Measurements from ENCODE around the gene YIPF1.

The YIPF1 gene

DNA sequence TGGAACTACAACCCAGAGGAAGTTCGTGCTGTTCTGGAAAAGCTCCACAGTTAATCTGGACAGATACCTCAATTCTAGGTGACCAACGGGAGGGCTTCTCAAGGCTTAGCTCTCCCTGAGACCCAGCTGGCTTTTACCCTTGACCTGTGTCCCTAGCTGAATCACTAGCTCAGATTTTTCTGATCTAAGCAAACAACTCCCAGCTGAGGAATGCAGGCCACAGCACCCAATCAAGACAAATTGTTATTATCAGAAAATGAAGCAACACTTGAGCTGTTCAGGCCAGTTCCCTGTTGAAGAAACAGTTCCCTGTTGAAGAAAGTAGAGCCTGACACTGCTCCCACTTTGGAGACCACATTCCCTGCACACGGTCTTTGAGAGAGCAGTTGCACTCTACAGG lies 20.3 kb upstream of the YIPF1 start:
- no peak for DNase-seq (ENCODE audit: extremely low spot score)
- ChIA-PET CTCF (interaction anchor here (2.3 to 4.0 kb wide), 2 partner anchors 10 to 50 kb away, joined by 7 to 21 read pairs; no protein-coding TSS in a partner anchor), POLR2A (no interaction called here)
- TF ChIP-seq, protein P1, sequence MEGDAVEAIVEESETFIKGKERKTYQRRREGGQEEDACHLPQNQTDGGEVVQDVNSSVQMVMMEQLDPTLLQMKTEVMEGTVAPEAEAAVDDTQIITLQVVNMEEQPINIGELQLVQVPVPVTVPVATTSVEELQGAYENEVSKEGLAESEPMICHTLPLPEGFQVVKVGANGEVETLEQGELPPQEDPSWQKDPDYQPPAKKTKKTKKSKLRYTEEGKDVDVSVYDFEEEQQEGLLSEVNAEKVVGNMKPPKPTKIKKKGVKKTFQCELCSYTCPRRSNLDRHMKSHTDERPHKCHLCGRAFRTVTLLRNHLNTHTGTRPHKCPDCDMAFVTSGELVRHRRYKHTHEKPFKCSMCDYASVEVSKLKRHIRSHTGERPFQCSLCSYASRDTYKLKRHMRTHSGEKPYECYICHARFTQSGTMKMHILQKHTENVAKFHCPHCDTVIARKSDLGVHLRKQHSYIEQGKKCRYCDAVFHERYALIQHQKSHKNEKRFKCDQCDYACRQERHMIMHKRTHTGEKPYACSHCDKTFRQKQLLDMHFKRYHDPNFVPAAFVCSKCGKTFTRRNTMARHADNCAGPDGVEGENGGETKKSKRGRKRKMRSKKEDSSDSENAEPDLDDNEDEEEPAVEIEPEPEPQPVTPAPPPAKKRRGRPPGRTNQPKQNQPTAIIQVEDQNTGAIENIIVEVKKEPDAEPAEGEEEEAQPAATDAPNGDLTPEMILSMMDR (IDR thresholded peaks at IDR 0.05; ENCODE audit: control extremely low read depth, extremely low read depth, low read depth, missing control alignments): no peak

DNA sequence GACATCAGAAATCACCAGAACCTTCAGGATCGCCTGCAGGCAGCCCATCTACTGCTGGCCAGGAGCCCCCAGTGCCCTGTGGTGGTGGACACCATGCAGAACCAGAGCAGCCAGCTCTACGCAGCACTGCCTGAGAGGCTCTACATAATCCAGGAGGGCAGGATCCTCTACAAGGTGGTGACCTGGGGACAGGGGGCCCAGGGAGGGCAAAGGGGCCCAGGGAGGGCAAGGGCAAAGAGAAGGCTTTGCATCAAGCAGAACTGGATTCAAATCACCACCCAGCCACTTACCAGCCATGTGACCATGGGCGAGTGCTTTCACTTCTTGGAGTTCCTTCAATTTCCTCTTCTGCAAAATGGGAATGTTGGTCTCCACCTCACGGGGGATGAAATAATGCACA lies 16.5 kb upstream of the YIPF1 start:
- ChIA-PET CTCF (interaction anchor here (0.9 kb wide), 1 partner anchor 39 kb away, joined by 3 read pairs; the partner anchor contains the start of gene IFT25), POLR2A (no interaction called here)
- TF ChIP-seq, protein P1 (IDR thresholded peaks at IDR 0.05; ENCODE audit: control extremely low read depth, extremely low read depth, low read depth, missing control alignments): no peak
- no peak for DNase-seq (ENCODE audit: extremely low spot score)

DNA sequence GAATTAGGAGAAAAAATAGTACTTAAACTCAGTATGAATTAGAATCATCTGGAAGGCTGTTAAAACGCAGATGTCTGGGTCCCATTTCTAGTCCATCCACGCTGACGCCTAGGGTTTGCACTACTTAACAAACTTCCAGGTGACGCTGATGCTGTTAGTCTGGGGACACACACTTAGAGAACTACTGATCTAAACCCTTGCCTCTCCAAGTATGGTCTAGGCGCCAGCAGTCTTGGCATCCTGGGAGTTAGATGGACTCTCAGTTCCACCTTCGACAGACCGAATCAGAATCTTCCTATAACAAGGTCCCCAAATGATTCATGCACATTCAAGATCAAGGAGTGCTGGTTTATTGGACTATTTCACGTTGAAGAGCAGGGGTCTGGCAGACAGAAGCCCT lies 15.9 kb upstream of the YIPF1 start:
- TF ChIP-seq, protein P1 (IDR thresholded peaks at IDR 0.05; ENCODE audit: control extremely low read depth, extremely low read depth, low read depth, missing control alignments): no peak

DNA sequence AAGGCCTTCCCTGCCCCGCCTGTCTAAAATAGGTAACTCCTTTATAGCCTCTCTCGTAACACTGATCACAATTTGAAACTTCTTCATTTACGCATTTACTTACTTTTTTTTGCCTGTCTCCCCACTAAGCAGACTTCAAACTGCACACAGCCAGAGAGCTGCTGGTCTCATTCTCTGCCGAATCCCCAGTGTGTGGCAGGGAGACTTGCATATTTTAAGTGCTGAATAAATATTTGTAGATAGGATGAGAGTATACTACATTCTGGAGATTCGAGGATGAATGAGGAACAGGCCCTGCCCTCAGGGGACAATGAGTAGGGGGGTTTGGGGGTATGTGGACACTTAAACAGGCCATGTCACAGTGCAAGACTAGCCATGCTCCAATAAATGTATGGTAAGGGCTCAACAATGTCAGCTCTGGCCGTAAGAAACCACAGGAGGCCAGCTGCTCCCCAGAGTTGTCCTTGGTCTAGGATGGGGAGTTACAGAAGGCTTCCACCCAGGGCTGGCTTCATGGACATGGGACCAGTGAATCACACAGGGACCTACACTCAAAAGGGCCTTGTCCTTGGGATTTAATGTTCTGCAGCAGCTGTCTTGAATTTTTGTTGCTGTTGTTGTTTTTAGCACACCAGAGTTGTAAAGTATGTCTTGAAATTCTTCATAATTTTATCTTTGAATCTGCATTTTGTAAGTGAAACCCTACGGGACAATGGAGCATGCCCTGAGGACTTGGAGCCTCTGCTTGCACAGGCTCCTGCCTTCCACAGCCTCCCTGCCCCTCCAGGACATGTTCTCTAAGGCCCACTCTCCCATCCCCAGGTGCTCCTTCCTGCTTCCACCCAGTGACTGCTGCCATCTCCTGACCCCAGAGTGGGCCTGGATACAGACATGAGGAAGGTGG lies 12.9 kb upstream of the YIPF1 start:
- POLR2A ChIA-PET: no interaction called here
- TF ChIP-seq, protein P1 (IDR thresholded peaks at IDR 0.05; ENCODE audit: control extremely low read depth, extremely low read depth, low read depth, missing control alignments): no peak
- CTCF ChIA-PET: interaction anchor here (1.0 kb wide), 1 partner anchor 10 kb away, joined by 3 read pairs; no protein-coding TSS in a partner anchor
- no peak for DNase-seq (ENCODE audit: extremely low spot score)

More for the DNA sequence above, 15.9 kb upstream of the YIPF1 start:
- no peak for DNase-seq (ENCODE audit: extremely low spot score)
- POLR2A ChIA-PET: no interaction called here
- CTCF ChIA-PET: no interaction called here

DNA sequence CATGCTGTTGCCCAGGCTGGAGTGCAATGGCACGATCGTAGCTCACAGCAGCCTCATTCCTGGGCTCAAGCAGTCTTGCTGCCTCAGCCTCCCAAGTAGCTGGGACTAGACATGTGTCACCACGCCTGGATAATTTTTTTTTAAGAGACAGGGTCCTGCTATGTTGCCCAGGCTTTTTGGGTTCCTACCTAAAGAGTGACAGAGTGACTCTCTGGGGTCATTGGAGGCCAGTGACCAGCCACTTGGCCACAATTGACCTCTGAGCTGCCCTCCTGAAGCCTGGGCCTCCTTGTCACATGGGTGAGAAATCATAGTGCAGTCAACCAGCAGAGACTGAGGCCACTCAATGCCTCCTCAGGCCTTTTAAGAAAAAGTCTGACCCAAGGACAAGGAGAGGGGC lies 10.1 kb upstream of the YIPF1 start:
- ChIA-PET CTCF (interaction anchor here (0.7 to 4.2 kb wide), 8 partner anchors 12 to 60 kb away, joined by 3 to 21 read pairs (median 4); no protein-coding TSS in a partner anchor), POLR2A (no interaction called here)
- TF ChIP-seq, protein P1 (IDR thresholded peaks at IDR 0.05; ENCODE audit: control extremely low read depth, extremely low read depth, low read depth, missing control alignments): no peak
- no peak for DNase-seq (ENCODE audit: extremely low spot score)

DNA sequence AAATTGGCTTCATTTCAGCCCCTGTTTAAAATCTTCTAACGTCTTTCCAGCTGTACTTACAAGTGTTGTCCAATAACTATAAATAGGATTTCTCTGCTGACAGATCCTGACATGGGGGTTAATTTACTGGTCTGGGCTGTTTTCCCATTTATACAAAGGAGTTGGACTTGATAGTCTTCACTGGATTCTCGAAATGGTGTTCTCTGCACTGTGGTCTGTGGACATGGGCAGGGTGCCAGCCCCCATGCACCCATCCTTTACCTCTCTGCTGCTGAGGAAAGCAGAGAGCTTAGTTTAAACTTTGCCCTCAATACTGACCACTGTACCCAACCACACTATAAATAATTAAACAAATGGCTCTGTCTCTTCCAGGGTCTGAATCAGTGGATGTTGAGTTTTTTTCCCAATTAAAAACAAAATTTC lies 9.6 kb upstream of the YIPF1 start:
- TF ChIP-seq, protein P1 (IDR thresholded peaks at IDR 0.05; ENCODE audit: control extremely low read depth, extremely low read depth, low read depth, missing control alignments): no peak
- DNase-seq (ENCODE audit: extremely low spot score): no peak
- CTCF ChIA-PET: interaction anchor here (1.2 to 4.2 kb wide), 6 partner anchors 12 to 60 kb away, joined by 3 to 21 read pairs (median 4); no protein-coding TSS in a partner anchor
- POLR2A ChIA-PET: no interaction called here

All from GM10248 (cell line).